ENCODE results near the gene CCT7.

CCT7 gene

GRCh38 chr2:73293534-73294171, 59.5 kb downstream of the CCT7 start, which contains the start of gene EGR4:
TSS of gene EGR4 (minus strand) at chr2:73293548. CDS start at chr2:73293317, 231 bp downstream.
- TF ChIP-seq GATA1 (IDR thresholded peaks at IDR 0.05; ENCODE audit: low read depth, low read length) (no peak), POLR2A (IDR thresholded peaks at IDR 0.05; ENCODE audit: low read length) (no peak)
- DNase-seq = peak; percentile 61 to 78

GRCh38 chr2:73294239-73294638, 60.1 kb downstream of the CCT7 start:
- DNase-seq = no peak
- TF ChIP-seq GATA1 (IDR thresholded peaks at IDR 0.05; ENCODE audit: low read depth, low read length) (no peak), POLR2A (IDR thresholded peaks at IDR 0.05; ENCODE audit: low read length) (no peak)

GRCh38 chr2:73295751-73296400, 61.8 kb downstream of the CCT7 start:
- no peak for TF ChIP-seq GATA1 (IDR thresholded peaks at IDR 0.05; ENCODE audit: low read depth, low read length)
- no peak for TF ChIP-seq POLR2A (IDR thresholded peaks at IDR 0.05; ENCODE audit: low read length)
- DNase-seq = no peak

GRCh38 chr2:73297151-73297559, 63.0 kb downstream of the CCT7 start:
- TF ChIP-seq POLR2A (IDR thresholded peaks at IDR 0.05; ENCODE audit: low read length) (no peak), GATA1 (IDR thresholded peaks at IDR 0.05; ENCODE audit: low read depth, low read length) (no peak)
- no peak for DNase-seq

DNA sequence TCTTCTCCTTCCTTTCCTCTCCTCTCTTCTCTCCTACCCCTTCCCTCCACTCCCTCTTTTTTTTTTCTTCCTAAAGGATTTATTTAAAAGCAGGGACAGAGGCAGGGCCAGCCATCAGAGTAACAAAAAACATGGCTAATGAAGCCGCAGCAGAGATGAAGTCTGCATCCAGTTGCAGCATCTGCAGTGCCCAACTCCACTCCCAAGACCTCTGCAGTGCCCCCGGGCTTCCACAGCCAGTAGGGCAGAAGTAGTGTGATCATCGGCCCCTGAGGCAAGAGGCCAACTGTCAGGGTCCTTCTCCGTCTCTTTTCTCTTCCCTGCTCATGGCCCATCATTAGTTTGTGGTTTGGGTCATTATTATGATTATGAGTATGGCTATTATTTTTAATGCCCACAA, 63.5 kb downstream of the CCT7 start:
- TF ChIP-seq POLR2A (IDR thresholded peaks at IDR 0.05; ENCODE audit: low read length) (no peak), GATA1 (IDR thresholded peaks at IDR 0.05; ENCODE audit: low read depth, low read length) (no peak)
- no peak for DNase-seq

- no peak for DNase-seq
- TF ChIP-seq GATA1 (IDR thresholded peaks at IDR 0.05; ENCODE audit: low read depth, low read length) (no peak), POLR2A (IDR thresholded peaks at IDR 0.05; ENCODE audit: low read length) (no peak)
Observed at GRCh38 chr2:73300926-73301325, 66.8 kb downstream of the CCT7 start.

- no peak for TF ChIP-seq POLR2A (IDR thresholded peaks at IDR 0.05; ENCODE audit: low read length)
- TF ChIP-seq GATA1 (IDR thresholded peaks at IDR 0.05; ENCODE audit: low read depth, low read length) = no peak
- DNase-seq = no peak
Observed at GRCh38 chr2:73301636-73302035, 67.5 kb downstream of the CCT7 start.

All from erythroblast (primary cell).